Measurements from ENCODE around the gene PDE4B. TPM values are rescaled to one million over a fixed set of nuclear protein-coding genes. Genes with fewer than 3 reads are reported as not detected.
"Not testable (repeated sequence)": the region's sequence is repeated elsewhere in the genome, so short reads cannot be mapped to it uniquely, and the experiment has no call there.

The PDE4B gene
- total RNA-seq, 1 experiment from 2014 or later = 6.9 TPM

DNA sequence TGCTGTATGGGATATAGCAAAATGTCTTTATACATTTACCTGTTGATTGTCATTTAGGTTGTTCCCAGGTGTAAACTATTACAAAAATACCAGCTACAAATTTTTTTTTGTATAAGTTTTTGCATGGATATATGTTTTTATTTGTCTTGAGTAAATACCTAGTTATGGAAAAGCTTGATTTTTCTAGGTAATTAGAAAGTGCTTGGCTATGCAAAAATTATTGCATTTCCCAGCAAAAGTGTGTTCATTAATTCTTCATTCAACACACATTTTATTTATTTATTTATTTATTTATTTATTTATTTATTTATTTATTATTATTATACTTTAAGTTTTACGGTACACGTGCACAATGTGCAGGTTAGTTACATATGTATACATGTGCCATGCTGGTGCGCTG, 22.1 kb downstream of the PDE4B start:
- DNase-seq (ENCODE audit: low read depth) = no peak

DNA sequence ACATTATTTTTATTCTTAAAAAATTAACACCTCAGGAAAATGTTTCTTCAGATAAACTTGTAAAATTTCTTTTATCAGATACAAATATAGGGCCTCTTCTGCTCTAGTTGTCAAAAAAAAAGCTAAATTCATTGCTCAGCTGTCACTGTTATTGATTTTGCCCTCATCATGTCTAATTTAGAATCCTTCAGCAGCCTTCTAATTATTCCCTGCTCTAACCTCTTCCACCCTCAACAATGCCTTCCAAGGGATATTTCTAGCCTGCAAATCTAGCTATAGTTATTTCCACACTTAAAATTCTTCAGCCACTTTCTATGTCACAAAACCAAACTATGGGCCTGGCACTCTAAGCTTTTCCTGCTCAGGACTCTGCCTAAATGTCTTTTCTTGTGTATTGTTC, 25.2 kb downstream of the PDE4B start:
- no peak for DNase-seq (ENCODE audit: low read depth)

DNA sequence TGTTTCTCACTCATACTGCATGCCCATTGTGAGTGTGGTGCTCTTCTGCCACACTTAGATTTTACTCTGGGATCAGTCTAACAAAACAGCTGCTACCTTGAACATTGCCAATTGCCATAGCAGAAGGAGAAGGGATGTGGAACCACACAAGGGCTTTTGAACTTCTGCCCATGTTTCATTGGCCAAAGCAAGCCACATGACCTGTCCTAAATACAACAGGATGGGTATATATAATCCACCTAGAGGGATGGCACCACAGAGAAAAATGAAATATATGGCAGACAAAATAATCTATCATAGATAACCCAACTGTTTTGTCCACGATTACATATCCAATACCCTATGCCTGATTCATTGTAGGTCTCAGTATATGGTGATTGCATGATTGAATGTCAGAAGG, 26.3 kb downstream of the PDE4B start:
- no peak for DNase-seq (ENCODE audit: low read depth)

DNA sequence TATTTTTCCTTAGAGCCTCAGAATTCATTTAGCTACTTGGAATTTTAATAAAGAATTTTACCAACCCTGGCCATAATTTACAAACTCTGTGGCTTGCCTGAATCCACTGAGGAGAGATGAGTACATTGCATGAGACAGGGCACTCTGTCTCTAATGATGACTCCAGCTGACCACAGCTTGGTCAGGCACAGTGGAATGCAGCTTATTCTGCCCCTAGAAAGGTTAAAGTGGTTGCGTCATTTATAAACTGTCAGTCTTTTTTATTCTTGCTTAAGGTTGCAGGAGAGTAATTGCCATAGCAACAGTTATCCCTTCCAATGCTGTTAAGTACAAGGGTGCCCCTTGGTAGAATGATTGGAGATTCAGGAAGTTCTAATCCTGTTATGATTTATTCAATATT, 28.3 kb downstream of the PDE4B start:
- DNase-seq (ENCODE audit: low read depth) = peak; percentile 83

DNA sequence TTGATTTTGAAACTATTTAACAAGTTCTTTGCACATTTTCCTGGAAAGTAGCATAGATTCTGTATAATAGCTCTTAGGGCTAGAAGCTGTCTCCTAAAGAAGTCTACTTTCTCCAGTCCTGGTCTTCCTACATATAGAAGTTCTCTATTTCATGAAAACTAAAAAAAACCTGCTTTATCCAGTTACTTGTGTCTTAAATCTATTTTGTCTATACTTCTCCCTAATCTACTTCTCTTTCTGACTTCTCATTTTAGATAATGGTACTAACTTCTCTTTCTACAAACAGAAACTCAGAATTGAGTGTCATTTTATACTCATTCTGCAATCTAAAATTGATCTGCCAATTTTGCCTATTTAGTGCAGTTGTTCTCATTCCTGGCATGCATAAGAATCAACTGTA, 28.7 kb downstream of the PDE4B start:
- DNase-seq (ENCODE audit: low read depth) = no peak

DNA sequence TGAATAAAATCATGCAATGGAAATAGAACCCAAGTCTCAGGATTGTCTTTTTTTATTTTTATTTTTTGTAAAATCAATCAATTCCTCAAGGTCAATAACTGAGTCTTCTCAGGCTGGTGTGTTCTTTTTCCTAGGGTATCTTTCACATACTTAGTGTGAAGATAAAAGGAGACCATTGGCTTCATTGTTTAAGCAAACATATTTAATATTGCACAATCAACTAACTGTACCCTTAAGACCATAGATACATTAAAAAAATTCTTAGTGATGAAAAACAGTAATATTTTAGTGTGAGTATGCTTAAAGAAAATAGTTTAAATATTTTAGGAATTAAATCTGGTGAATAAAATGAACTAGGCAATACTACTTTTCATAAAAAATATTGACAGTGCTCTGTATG, 31.4 kb downstream of the PDE4B start:
- no peak for DNase-seq (ENCODE audit: low read depth)

DNA sequence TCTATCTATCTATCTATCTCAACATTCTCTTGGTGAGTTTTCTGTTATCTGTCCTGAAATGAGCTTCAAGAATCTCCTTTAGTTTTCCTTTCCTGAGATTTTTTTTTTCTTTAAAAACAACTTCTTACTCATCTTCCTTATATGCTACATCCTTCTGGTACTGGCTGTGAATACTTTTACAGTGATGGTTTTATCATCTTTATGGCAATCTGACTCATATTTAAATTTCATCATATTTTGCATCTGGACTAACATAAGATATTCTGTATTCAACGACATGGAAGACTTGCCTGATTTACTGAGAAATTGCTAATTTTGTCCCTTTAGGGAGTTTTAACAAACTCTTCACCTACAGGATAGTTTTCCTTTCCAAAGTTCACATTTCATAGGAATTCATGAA, 33.0 kb downstream of the PDE4B start:
- no peak for DNase-seq (ENCODE audit: low read depth)

DNA sequence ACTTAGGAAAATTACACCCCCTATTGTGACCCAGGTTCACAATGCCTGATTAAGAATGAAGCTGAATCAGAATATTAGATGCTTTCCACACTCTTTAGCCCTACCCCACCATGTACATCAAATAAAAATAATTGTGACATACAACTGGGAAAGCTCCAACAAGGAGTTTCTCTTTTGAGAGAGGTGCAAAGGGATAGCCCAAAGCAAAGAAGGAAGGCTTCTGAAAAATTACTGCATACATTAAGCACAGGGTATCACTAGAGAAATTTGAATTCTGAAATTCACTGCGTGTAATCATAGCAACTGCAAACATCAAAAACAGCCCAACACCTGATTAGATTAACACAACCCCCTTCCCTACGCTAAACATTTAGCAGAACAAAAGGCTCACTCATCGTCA, 34.1 kb downstream of the PDE4B start:
- no peak for DNase-seq (ENCODE audit: low read depth)

DNA sequence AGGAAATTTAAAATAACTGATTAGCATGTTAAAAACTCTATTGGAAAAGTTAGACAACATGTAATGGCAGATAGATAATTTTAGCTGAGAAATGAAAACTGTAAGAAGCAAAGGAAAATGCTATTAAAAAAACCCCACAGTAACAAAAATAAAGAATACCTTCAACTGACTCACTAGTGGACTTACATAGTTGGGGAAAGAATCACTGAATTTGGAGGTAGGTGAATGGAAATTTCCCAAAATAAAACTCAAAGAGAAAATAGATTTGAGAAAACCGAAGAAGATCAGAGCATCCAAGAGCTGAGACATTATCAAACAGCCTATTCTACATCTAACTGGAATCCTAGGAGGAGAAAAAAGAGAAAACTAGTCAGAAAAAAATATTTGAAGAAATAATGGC, 34.7 kb downstream of the PDE4B start:
- DNase-seq (ENCODE audit: low read depth) = no peak

DNA sequence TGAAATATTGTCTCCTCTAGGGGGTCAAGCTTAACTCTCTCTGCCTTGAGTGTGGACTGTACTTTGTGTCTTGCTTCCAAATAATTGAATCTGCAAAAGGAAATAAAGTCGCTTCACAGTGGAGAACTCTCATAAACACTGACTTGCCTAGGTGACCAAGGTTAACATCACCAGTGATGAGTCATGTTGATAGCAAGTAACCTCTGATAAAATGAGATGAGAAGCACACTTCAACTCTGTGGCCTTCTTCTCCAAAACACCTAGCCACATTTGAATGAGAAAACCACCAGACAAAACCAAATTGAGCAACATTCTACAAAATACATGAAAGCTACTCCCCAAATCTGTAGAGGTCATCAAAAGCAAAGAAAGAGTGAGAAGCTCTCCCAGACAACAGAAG, 37.6 kb downstream of the PDE4B start:
- DNase-seq (ENCODE audit: low read depth) = peak; percentile 6

DNA sequence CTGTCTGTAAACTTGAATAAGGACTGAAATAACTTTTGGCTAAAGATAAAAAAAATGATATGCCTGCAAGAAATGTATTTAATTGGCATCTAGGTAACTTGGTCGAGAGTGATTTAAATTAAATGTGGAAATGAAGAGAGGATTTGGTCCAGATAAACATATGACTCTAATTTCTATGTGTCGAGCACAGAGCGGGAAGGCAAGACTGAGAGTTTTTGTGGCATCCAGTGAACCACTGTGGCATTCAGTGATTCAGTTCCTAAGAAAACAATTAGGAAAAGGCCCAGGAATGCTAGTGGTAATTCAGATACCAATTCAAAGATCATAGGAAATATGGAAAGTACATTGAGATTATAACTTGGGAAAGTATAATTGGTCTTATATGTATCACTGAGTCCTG, 39.6 kb downstream of the PDE4B start:
- DNase-seq (ENCODE audit: low read depth) = peak; percentile 47

DNA sequence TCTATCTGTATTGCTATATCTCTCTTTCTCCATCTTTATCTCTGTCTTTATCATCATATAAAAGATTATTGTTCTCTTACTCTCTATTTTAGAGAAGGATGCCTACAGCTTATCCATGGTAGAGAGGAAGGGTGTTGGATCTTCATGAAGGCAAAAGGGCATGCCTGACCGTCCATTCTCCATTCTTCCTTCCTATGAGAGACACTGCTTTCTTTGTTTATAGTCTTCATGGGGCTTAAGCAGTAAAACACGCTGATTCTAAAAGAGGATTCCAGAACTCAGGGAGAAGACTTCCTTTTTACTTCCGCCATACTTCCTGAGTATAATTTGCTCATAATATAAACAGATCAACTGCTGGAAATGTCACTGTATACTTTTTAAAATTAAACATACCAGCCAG, 44.0 kb downstream of the PDE4B start:
- no peak for DNase-seq (ENCODE audit: low read depth)

DNA sequence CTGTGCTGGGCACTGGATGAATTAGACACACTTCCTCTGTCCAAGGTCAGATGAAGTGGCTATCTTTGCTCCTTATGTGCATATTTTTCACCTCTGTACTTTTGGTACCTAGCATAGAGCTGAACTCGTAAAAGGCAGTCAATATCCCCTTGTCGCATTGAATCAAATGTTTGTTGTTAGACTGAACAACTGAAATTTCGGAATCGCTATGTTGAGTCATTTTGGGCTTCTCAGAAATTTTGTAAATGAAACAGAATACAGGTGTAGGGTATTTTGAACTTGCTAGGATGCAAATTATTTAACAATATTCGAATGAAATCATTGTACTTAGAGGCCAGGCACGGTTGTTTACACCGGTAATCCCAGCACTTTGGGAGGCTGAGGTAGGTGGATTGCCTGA, 48.0 kb downstream of the PDE4B start:
- DNase-seq (ENCODE audit: low read depth) = no peak

DNA sequence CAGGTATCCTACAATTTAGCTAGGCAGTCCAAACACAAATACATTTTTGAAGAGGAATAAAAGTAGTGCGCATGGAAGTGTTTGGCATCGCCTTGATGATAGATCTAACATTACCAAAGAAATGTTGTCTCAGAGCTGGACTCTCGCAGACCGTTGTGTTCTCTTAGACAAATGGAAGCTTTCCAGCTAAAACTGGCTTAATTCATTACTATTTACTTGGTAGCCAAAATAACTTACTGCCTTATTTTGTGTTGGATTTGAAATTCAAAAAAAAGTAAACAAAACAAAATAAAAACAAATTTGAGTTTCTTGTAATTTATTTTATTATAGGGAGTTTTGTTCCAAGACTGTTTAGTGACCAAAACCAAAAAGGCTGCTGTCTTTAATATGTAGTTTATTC, 51.6 kb downstream of the PDE4B start:
- DNase-seq (ENCODE audit: low read depth) = no peak

DNA sequence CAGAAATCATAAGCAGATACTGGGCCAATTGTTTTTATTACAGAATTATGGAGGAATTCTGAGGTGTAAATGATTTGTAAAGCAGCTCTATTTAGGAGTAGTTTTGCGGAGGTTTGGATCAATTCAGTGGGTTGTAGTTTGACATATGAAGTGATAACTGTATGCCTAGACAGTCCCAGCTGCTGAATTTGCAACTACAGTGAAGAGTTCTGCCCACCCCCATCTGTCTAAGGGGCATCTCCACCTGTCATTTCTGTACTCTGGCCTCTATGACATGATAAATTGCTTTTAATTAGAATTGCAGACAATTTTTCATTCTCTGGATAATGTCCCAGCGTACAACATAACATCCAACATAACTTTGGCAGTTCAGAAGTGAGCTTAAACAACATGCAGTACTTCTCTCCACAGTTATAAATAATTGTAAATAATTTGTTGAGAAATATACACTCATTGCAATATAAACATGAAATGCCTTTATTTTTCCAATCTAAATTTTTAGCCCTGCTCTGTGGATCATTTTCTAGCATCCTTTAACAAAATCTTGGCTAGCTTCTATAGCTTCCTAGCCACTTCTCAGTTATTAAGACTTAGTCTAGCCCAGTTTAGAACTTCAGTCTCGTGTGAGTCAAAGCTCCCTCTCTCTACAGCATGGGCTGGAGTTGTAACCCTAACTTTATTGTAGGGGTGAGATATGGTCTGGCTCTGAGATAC, 52.3 kb downstream of the PDE4B start:
- no peak for DNase-seq (ENCODE audit: low read depth)

DNA sequence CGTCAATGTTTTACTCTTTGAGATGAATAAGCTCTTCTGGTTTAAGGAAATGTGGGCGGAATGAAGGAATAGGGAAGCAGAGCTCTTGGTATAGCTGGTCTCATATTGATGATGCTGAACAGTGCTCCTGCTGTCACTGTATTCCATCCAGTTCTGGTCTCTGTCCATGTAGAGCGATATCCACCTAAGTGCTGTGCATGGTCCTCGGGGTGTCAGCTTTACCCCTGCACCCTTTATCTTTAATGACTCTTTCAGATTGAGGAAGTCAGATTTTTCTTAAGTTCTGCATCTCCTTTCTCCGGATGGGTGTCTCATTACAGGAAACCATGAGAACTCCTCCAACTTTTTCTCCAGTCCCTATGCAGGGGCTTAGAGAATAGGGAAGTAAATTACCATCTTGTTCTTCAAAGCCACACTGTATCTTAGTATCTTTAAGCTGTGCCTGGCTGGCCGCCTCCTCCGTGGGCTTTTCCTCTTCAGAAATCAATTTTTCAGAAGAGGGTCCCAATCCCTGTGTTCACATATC, 52.9 kb downstream of the PDE4B start:
- DNase-seq (ENCODE audit: low read depth) = no peak

DNA sequence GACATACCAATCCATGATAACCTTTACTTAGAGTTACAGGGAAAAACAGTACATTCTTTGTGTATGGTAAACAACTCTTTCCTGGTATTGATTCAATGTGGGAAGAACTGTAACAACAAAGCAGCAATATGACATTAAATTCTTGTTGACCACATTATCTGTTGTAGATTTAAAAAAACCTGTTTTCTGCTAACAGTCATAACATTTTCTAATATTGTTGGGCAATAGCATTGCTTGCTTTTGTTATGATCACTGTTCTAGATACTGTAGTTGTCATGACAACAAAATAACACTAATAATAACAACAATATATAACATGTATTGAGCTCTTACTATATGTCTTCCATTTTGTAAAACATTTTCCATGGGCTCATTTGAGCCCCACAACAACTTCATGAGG, 54.2 kb downstream of the PDE4B start:
- DNase-seq (ENCODE audit: low read depth) = no peak

DNA sequence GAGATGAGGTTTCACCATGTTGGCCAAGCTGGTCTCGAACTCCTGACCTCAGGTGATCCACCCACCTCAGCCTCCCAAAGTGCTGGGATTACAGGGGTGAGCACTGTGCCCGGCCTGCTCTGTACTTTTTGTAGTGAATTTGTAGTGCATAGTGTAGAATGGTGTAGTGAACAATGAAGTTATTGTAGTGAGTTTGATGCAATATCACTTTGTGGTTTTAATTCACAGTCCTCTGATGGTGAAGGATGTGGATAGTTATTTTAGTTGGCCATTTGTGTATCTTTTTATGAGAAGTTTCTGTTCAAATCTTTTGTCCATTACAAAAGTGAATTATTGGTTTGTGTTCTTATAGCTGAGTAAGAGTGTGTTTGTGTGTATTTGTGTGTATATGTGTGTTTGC, 57.6 kb downstream of the PDE4B start:
- DNase-seq (ENCODE audit: low read depth) = no peak

DNA sequence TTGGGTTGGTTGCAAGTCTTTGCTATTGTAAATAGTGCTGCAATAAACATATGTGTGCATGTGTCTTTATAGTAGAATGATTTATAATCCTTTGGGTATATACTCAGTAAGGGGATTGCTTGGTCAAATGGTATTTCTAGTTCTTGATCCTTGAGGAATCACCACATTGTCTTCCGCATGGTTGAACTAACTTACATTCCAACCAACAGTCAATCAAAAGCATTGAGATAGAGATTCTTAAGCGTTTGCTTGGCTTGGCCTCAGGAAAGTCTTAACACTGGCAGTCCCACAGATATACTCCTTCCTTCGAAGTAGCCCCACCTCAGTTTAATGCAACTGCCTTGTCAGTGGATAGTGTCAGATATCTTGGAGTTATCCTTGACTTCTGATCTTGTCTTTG, 63.9 kb downstream of the PDE4B start:
- not testable (repeated sequence) for DNase-seq (ENCODE audit: low read depth)

DNA sequence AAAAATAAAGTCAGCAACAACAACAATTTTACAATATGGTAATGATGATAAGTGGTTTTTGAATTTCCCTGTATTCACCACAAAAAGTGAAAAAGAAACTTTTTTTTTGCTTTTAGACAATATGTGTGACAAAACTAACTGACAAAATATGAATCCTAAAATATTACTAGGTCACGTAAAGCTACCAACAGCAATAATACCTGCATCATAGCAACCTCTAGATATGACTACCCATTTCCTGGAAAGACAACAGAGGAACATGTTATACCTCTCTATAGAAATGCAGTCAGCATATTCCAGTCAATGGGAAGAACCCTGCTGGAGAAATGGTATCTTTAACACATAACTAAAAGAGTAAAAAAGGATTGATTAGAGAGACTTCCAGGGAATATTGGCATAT, 73.7 kb downstream of the PDE4B start:
- DNase-seq (ENCODE audit: low read depth) = no peak

DNA sequence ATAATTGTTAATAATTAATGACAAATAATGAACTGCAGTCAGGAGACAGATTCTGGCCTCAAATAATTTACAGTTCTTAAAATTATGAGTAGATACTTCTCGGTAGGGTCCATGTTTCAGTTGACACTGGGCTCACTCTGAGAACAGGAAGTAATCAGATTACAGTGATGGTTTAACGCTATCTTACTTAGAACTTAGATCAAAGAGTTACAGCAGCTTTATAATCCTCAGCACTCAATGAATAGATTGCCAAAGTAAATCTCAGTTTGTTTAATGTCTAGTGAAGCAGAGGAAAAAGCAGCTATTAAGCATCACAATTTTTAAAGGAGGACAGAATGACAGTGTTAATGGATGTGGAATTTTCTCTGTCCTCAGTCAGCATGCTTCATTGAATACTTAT, 79.6 kb downstream of the PDE4B start:
- no peak for DNase-seq (ENCODE audit: low read depth)

DNA sequence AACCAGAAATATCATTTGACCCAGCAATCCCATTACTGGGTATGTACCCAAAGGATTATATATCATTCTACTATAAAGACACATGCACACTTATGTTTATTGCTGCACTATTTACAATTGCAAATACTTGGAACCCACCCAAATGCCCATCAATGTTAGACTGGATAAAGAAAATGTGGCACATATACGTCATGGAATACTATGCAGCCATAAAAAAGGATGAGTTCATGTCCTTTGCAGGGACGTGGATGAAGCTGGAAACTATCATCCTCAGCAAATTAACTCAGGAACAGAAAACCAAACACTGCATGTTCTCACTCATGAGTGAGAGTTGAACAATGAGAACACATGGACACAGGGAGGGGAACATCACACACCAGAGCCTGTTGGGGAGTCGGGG, 85.6 kb downstream of the PDE4B start:
- not testable (repeated sequence) for DNase-seq (ENCODE audit: low read depth)

DNA sequence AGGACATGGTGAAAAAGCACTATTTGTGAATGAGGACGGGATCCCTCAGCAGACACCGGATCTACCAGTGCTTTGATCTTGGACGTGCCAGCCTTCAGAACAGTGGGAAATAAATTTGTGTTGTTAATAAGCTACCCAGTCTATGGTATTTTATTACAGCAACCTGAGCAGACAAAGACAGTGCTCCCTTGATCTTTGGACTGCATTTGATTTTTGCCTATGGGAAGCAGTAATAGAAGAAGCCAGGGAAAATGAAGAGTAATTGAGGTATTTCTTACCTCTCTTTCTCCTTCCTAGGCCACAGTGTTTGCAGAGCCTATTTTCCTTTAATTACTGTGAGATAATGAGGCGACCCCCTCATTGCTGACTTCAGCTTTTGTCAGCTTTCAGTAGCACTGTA, 87.9 kb downstream of the PDE4B start:
- DNase-seq (ENCODE audit: low read depth) = no peak

DNA sequence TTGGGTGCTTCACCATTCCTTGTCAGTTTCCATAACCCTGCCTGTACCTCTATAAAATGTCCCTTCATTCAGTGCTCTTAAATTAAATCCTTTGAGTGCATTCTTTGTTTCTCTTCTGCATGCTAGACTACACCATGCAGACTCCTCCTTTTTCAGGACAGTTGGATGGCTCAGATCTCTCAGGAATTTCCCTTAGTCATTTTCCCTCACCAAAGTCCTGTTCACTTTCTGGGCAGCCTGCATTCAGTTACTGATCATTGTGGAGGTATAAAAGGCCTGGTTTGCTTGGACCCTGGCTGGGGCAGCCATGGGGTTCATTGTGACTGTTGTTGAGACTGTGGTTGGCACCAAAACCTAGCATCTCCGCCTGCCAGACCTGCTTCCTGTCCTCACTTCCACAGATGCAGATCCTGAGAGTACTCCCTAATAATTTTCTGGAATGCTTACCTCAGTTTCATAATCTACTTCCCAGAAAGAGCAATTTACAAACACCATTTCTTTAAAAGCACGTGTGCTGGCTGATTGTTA, 88.4 kb downstream of the PDE4B start:
- no peak for DNase-seq (ENCODE audit: low read depth)
